ENCODE measurements around the gene PGM2L1.

- TF ChIP-seq POLR2AphosphoS5 (IDR thresholded peaks at IDR 0.05; ENCODE audit: low read depth, low read length): no peak
- no peak for TF ChIP-seq POLR2A (IDR thresholded peaks at IDR 0.05; ENCODE audit: low read depth, low read length)
- no peak for TF ChIP-seq TAF1 (IDR thresholded peaks at IDR 0.05; ENCODE audit: low read depth, low read length)
- no peak for TF ChIP-seq SPI1 (IDR thresholded peaks at IDR 0.05; ENCODE audit: low read depth, low read length)
- TF ChIP-seq PAX5 (IDR thresholded peaks at IDR 0.05; ENCODE audit: insufficient read depth, low read length, severe bottlenecking): no peak
- no peak for TF ChIP-seq POU2F2 (IDR thresholded peaks at IDR 0.05; ENCODE audit: low read depth, low read length)
Measured at GRCh38 chr11:74438681-74439080, 40.4 kb upstream of the PGM2L1 start.
